ENCODE results near the gene MRPS2. TPM values are rescaled to one million over a fixed set of nuclear protein-coding genes. Genes with fewer than 3 reads are reported as not detected.

MRPS2 gene
- total and polyA plus RNA-seq, 10 of the 15 experiments (the other 5 are each of a cell fraction or from before 2014, with no cell fraction given): 3.3 to 103 (median 69.5) TPM

GRCh38 chr9:135522931-135523330, 22.4 kb downstream of the MRPS2 start:
- H3K36me3 ChIP-seq (ENCODE audit: control insufficient read depth in 2 of 2, insufficient read depth in 2 of 2, low read length in 1 of 2): no peaks in the 10 kb centered on the region
- FAIRE-seq: no peak
- ChIA-PET CTCF (no interaction called here), RAD21 (ENCODE audit: unreplicated experiment) (no interaction called here), SMC1A (ENCODE audit: uncharacterized antibody, unreplicated experiment) (no interaction called here), POLR2A (no interaction called here)
- no peak overlapping the region for H3K9ac ChIP-seq (ENCODE audit: control insufficient read depth, insufficient read depth, low read length)
- no peak overlapping the region for H2AFZ ChIP-seq (ENCODE audit: control insufficient read depth, low read depth, low read length)
- ATAC-seq: no peak
- WGBS (ENCODE audit: insufficient coverage, insufficient replicate concordance, low lambda C conversion rate, missing lambda C conversion rate): 27% methylated on average over 17 of the region's 17 CpGs
- TF ChIP-seq RELA (IDR thresholded peaks at IDR 0.05; ENCODE audit: borderline replicate concordance, partially characterized antibody): no peak
- TF ChIP-seq NR2C2 (IDR thresholded peaks at IDR 0.05; ENCODE audit: borderline replicate concordance, control insufficient read depth, insufficient read length, low read depth): no peak
- no peak for TF ChIP-seq NFYB (IDR thresholded peaks at IDR 0.05; ENCODE audit: insufficient read depth, low read depth, low read length)
- TF ChIP-seq SIX5 (IDR thresholded peaks at IDR 0.05; ENCODE audit: low read depth, low read length, severe bottlenecking): no peak
- TF ChIP-seq ZNF274 (IDR thresholded peaks at IDR 0.05; ENCODE audit: insufficient read depth, insufficient read length): no peak
- no peak for TF ChIP-seq IKZF2 (IDR thresholded peaks at IDR 0.05)
- no peak for TF ChIP-seq MLLT1 (IDR thresholded peaks at IDR 0.05)
- no peak for TF ChIP-seq TBL1XR1 (IDR thresholded peaks at IDR 0.05; ENCODE audit: low read depth, low read length)
- TF ChIP-seq STAT3 (IDR thresholded peaks at IDR 0.05; ENCODE audit: low read depth, low read length): no peak
- TF ChIP-seq YBX1 (IDR thresholded peaks at IDR 0.05): no peak
- no peak for TF ChIP-seq CREB1 (IDR thresholded peaks at IDR 0.05; ENCODE audit: low read depth)
- TF ChIP-seq ELK1 (IDR thresholded peaks at IDR 0.05; ENCODE audit: low read depth, low read length): no peak
- TF ChIP-seq ZBTB40 (IDR thresholded peaks at IDR 0.05; ENCODE audit: borderline replicate concordance): no peak
- no peak overlapping the region for H3K27ac ChIP-seq (ENCODE audit: control insufficient read depth, insufficient read depth)
- no peaks in the 10 kb centered on the region for H3K27me3 ChIP-seq (replicated peaks in 1 of 2; ENCODE audit: control insufficient read depth in 2 of 2, insufficient read depth in 2 of 2, low read length in 1 of 2)
- no TSS peak for BruUV-seq (replicated peaks)
- DNase-seq (ENCODE audit: low read depth, low spot score): no peak
- H3K4me2 ChIP-seq (ENCODE audit: control insufficient read depth, insufficient read depth): no peak overlapping the region
- no peak overlapping the region for H3K4me3 ChIP-seq
- H3K4me1 ChIP-seq (ENCODE audit: control insufficient read depth, insufficient read depth, low read length): no peaks in the 10 kb centered on the region
- in situ Hi-C loops (cut with MboI) (no loop called here), intact Hi-C loops (cut with micrococcal nuclease; ENCODE audit: unreplicated experiment) (no loop called here)
- no peaks in the 10 kb centered on the region for H3K79me2 ChIP-seq (ENCODE audit: control insufficient read depth, insufficient read depth, low read length)
- no peaks in the 10 kb centered on the region for H4K20me1 ChIP-seq (ENCODE audit: control insufficient read depth, insufficient read depth)
- H3K9me3 ChIP-seq (replicated peaks; ENCODE audit: control insufficient read depth, insufficient read depth, low read length): no peaks in the 10 kb centered on the region

Measured in GM12878 (cell line).